HG03025 (cell line): Measurements from ENCODE around the gene ECI2.
"Not testable (repeated sequence)": the region's sequence is repeated elsewhere in the genome, so short reads cannot be mapped to it uniquely, and the experiment has no call there.

Source experiments
- ATAC-seq: cut with Tn5 transposase; IDR thresholded peaks from one replicate; pipeline ENCODE4 v1.9.1; 2021; ENCODE audit warnings: mild to moderate bottlenecking, moderate library complexity; ENCODE audit not compliant: unreplicated experiment, low FRiP score

The ECI2 gene

DNA sequence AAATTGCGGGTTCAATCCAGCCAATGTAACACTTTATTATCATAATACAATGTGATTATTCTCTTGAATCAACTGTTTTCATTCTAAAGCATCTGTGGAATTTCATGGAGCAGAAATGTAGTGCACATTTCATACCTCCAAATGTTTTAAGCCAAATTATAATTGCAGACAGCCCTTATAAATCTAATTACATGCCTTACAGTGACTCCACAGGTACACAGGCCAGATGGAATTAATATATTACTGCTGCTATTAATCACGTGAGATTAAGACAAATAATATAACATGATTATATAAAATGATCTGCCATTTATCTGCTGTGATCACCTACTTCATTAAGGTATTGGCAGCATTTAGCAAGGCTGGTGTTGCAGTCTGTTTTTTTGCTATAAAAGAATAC is 9.7 kb upstream of the ECI2 start:
- no peak for ATAC-seq

DNA sequence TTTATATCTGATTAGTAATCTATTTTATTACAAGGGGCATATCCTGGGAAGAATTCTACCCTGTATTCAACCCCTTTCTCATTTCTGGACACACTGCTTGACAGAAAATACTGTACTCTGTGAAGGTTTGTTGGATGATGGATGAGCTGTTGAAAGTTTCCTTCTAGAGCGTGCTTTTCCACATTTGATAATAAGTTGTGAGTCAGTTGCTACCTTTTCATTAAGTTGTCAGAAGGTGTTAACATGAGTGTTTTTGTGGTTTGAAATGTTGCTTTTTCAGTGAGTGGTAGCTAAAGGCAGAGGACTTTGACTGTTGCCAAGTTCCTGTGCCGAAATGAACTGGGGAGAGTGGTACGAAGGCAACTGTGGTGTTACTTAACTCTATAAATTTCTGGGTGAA is 3.9 kb upstream of the ECI2 start:
- no peak for ATAC-seq

DNA sequence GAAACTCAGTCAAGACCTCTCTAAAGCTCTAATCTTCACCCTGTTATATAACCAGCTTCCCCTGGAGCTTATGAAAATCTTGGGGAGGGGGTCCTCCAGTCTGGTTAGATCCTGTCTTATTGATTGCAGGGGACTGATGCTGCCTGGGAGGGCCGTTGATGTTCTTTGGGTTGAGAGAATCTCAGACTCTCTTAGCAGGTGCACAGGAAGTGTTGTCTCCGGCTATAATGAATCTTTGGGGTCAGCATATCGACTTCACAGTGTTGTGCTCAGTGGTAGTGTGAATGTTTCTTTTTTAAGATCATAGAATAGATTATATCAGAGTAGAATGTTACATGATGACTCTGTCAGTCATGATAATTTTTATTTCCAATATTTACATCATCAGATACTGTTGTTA is 2.8 kb upstream of the ECI2 start:
- no peak for ATAC-seq

DNA sequence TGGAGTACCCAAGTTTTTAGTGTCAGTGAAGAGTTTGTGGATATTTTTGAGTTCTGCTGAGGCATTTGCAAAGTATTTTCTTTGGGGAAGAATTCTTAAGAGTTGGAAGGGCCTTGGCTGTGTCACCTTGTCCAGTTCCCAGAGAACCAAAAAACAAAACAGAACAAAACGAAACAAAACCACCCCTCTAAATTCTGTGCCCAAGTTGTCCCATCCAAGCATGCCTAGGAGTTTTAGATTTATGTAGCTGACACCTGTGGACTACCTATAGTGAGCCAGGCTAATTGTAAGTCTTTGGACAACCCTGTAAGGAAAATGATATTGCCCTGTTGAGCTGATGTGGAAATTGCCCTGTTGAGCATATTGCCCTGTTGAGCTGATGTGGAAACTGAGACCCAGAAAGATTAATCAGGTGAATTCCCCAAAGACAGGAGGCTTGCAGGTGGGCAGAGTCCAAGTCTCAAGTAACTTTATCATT is 1.0 kb upstream of the ECI2 start:
- no peak for ATAC-seq

DNA sequence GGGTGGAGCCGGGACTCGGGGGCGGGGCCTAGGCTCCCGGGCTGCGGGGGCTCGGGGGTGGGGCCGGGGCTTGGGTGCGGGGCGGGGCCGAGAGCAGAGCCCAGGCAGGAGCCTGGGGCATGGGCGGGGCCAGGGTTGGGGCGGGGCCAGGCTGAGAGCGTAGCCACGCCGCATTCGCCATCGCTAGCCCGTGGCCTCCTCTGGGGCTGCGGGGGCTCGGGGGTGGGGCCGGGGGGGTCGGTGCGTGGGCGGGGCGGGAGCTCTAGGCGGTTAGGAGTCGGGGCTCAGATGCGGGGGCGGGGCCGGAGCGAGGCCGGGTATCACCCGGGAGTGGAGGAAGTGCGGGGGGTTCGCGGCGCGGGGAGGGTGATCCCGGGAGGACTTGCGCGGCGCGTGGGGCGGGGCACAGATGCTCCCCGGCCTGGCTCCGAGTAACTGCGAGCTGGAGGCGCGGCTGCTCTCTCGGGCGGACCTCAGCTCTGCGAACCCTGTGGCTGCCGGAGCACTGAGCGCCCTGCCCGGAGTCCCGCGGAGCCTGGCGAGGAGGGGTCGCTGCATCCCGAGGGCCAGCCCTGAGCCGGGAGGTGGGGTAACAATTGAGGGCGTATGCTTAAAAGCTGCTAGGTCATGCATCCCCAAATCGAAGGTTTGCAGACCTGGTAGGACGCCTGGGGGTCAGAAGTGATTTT is 434 bp upstream of the ECI2 start:
- ATAC-seq = peak; percentile 58

DNA sequence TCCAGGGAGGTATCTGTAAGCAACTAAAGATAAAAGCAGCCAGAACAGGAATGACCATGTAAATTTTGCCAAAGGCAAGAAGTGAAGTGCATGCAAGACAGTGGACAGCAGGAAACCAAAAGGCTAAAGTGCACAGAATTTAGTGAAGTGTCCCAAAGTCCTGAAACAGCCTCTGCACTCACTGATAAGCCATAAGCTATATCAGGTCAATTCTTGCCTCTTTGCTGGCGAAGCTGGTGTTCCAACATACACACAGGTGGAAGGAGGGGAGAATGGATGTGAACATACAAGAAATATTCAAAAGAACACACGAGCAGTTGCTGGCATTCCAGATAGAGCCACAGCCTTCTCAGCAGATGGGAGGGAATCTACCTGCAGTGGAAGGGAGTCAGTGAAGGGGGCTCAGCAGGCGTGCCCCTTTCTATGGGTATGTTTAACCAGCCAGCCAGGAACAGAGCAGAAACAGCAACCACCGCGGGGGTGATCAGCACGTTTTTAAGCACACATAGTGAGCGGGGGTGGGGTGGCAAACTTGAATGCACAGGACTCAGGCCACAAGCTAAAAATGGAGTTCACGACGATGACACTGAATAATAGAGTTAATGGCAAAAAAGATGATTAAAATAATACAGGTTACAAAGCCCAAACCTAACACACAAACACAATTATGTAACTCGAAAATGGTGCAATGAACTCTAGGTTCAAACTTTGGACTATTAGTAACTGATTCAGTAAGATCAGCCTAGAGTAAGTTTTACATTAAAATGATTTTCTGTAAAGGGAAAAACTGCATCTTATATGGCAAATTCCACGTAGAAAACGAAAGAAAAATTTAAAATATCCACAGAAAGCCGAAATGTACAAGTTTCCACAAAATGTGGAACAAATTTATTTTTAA is 1.2 kb downstream of the ECI2 start:
- no peak for ATAC-seq

DNA sequence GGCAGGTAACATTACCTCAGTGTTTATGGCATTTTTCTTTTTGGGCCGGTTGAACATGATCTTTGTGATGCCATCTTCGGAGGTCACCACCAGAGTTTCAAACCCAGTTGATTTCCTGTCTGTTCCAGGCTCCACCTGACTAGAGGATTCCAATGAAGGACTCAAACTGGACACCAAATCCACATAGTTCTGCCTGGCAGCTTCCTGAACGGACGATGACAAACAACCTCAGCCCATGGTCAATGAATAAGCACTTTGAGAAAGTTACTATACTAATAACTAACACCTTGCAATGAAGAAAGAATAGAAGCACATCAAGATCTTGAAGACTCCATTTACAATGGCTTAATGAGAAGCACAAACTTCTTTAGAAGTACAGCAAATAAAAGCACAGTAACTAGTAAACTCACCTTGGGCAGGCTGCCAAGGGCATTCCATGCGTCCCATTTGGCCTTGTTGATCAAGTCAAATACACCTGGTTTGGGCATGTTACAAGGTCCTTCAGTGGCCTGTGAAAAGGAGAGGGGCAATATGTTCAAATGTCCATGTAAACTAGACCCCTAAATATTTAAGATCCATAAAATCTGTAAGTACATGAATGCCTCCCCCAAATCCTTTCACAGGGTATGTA is 4.9 kb downstream of the ECI2 start:
- ATAC-seq = no peak

DNA sequence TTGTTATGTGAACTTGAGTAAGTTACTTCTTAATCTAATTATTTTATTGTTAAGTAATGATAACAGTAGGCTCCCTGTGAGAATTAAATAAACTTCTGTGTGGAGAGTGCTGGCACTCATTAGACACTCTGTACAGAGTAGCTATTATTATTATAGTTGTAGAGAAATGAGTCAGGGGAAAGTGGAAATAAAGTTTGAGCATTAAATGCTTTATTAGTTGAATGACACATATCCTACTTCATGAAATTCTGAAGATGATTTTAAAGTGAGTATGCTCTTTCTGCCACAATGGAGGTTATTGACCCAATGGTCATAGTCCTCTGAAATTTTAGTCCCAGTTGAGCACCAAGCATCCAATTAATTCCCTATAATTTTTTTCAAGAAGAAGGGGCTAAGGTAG is 5.9 kb downstream of the ECI2 start:
- ATAC-seq = no peak

DNA sequence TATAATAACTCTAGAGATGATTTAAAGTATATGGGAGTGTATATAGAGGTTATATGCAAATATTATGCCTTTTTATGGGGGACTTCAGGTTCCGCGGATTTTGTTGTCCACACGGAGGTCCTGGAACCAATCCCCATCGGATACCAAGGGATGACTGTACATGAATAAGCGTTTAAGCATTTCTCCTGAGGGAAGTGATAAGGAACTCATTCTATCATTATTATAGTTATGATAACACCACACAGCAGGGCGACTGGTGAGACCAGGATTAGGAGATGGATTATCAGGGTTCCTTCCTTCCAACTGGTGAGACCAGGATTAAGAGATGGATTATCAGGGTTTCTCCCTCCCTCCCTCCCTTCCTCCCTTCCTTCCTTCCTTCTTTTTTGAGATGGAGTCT is 6.6 kb downstream of the ECI2 start:
- no peak for ATAC-seq

DNA sequence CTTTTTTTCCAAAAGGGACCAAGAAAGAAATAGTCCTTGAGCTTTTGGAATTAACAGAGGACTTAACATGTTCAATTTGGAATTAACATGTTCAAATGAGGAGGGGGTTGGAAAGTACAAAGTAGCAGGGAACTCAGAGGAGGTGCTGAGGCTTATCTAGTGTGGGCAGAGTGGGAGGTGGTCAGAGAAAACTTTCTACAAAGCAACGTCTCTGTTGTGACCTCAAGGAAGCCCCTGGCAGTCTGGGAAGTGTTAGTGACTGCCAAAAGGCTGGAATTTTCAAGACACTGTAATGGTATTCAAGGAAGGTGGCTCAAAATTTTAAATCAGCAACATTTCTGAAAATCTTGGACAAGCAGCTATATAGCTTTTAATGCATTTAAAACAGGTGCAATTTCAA is 7.3 kb downstream of the ECI2 start:
- ATAC-seq = no peak

DNA sequence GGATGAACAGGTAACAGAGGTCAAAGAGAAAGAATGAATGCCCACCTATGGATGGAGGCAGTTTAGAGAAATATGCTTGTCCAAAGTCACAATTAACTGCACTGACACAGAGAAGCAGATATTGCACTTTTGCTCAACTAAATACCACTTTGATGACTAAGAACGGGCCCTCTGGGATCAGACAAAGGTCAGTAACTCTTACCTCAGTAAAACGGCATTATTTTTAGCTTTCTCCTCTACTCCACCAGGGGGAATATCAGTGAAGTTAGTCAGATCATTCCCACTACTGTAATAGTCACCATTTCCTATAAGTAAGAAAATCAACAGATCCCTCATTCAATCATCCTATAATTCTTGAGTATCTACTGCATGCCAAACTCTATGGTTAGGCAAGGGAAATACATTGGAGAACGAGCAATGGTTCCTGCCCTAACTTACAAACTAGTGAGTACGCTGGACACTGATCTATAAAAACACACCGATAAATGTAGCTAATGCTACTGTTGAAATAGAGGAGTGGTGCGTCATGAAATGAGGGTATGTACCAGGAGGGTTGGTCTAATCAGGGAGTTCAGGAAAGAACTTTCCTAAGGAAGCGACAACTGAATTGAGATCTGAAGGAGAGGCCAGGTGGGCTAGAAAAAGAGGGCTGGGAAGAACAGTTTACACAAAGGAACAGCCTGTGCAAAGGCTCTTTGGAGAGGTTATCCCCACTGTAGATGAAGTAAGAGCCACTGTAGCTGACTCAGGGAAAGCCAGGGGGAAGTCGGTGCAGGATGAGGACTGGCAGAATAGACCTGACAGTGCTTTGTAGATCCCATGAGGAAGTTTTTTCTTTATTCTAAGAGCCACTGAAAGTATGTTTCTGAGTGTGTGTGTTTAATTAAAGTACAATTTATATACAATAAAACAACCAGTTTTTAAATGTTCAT is 9.2 kb downstream of the ECI2 start:
- ATAC-seq = no peak

DNA sequence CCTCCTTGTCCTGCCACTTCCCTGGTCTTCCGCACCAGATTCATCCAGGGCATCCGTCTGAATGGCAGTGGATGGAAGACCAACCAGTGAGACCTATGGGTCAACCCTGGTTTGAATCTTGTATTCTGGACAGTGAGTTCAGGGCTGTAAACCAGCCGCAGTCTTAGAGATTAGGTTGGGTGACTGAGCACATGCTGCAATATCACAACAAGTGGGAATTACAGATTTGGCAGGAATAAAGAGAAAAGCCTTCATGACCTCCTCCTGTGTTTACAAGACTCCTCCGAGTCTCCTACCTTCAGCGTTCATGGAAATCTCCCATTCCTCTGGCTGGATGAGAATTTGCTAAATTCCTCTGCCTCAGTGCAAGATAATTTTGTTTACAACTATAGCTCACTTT is 9.9 kb downstream of the ECI2 start:
- no peak for ATAC-seq

DNA sequence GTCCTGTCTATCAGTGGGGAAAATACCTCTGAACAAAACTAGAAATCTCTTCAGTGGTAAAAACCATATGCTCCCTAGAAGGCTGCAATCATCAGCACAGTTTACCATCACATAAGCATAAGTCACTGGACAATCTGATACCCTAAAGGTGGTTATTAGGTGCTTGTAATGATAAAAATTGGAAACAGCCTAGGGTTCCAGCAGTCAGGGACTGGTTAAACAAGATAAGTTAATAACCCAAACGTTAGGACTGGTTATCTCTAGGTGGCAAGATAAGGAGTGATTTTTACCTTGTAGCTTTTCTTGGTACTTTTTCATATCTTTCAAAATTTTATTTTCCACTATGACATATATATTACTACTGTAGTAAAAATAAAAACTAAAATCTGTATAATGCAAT is 11.0 kb downstream of the ECI2 start:
- no peak for ATAC-seq

DNA sequence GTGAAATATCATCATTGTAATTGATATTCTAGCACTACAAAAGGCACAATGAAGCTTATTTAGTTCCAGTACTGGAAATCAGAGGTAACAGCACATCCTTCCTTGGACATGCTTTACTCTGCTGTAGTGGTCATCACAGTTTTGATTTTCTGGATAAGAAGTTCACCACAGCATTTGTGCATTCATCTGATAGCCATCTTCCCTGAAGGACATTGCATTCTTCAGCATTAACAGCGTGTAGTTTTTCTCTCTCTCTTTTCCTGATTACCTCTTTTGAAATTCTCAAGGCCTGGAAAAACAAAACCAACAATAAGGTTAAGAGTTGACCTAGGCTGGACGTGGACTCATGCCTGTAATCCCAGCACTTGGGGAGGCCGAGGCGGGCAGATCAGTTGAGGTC is 19.6 kb downstream of the ECI2 start:
- no peak for ATAC-seq

DNA sequence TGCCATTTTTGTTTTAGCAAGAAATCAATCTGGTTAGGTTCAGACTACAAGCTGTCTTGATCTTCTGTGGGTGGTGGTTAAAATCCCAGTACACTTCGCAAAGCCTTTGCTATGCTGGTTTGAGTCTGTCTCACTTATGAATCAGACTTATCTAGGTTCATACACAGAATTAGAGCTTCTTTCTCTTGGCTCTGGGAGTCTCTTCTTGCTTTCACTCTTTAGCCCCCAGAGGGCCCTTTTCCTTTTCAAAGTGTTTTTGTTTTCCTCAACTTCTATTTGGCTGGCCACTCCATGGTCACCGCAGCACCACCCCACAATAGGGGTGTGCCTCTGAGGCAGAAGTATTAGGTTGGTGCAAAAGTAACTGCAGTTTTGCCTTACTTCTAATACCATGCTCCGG is 21.3 kb downstream of the ECI2 start:
- ATAC-seq = no peak

DNA sequence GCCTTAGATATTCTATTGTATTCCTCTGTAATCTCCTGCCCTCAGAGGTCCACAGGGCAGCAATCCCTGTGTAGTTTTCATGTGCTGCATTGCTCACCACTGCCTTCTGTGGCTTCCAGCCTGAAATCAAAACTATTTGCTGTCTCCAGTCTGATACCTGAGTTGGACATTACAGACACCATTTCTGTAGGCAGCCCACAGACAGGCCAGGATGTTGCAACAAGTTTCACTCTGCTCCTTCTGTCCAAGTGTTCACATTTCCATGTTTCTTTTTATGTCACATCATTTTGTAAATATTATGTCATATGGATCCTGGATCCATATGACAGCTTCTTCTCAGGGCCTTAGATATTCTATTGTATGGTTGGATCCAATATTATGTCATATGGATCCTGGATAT is 21.7 kb downstream of the ECI2 start:
- no peak for ATAC-seq

DNA sequence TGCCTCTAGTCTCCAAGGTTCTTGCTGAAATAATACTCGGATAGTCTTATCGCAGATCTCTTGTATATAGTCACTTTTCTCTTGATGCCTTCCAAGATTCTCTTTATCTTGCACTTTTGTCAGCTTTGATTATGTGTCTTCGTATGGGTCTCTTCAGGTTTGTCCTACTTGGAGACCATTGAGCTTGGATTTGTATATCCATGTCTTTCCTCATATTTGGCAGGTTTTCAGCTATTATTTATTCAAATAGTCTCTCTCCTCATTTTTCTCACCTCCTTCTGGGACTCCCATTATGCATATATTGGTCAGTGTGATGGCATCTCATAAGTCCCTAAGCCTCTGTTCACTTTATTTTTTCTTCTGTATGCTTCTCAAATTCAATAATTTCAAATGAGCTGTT is 23.0 kb downstream of the ECI2 start:
- ATAC-seq = no peak

DNA sequence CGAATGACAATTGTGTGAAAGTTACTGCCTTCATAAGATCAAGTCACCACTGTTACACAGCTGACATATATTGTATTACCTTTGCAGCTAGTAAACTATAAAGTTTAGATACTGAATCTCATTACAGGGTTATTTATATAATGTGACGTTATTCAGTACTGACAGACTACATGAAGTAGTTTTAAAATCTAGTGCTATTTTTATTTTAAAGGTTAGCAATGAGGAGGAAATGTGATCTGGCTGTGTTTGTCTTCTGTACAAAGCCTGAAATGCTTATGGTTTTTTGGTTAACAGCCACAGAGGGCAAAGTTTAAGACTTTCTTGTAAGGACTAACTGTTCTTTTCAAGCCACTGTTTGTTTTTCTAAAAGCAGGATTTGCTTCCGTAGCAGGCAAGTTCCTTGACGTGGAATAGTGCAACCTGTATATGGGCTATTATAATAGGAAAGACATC is 26.0 kb downstream of the ECI2 start:
- ATAC-seq = not testable (repeated sequence)

DNA sequence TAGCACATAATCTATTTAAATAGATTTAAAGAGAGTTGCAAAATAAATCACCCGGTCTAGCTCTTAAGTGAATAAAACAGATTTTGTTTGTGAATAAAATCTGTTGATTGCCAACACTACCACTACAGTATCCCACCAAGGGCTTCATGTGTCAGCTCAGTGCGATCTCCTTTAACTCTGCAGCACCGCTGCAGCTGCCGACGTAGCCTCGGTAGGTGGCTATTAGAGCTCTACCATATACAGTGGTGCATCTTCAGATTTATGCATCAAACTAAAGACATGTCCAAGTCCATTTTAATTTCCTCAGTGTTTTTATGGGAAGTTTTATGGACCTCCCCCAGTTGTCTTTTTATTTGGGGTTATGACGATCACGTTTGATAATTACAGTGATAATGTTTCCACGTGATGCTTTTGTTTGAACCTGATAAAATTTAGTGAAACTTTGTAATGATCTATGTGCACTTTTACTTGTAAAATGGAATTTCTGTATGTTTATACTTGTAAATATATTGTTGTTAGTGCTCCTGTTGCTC is 26.7 kb downstream of the ECI2 start:
- no peak for ATAC-seq

DNA sequence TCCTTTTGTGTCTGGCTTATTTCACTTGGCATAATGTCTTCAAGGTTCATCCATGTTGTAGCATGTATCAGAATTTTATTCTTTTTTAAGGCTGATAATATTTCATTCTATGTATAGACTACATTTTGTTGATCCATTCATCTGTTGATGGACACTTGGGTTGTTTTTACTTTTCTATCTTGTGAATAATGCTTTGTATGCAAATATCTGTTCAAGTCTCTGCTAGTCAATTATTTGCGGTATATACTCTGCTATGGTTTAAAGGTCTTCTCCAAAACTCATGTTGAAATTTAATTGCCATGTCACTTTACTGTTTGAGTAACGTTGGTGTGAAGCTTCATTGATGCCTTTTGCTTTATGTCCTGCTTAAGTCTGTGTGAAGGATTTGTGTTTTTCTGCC is 27.5 kb downstream of the ECI2 start:
- no peak for ATAC-seq
